GM10266 (cell line): Measurements from ENCODE around the gene ECT2.

Experiments
- DNase-seq: peaks from one replicate; pipeline ENCODE4 v3.0.0; 2012; ENCODE audit errors: extremely low spot score
- TF ChIP-seq, protein P1 (sequence below): IDR thresholded peaks from 2 replicates; pipeline ENCODE4 v1.5.1; 2012; ENCODE audit warnings: mild to moderate bottlenecking, low read depth; ENCODE audit not compliant: control insufficient read depth, insufficient read depth; ENCODE audit errors: missing control alignments

ECT2 gene

DNA sequence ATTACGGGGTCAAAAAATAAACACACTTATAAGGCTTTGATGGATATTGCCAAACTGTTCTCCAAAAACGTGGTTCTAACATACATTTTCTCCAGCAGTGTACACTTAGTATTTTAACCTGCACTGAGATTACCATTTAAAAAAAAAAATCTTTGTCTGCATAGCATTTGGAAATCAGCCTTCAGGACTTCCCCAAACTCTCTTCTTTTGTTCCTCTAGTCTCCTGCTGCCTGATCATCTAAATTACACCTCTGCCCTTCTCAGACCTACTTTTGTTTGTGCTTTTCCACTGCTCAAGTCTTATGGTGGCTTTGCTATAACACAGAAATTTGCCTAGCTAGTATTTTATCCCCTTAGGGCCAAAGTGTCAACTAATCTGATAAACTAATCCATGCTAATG lies 43.5 kb upstream of the ECT2 start:
- DNase-seq: no peak
- TF ChIP-seq, protein P1, sequence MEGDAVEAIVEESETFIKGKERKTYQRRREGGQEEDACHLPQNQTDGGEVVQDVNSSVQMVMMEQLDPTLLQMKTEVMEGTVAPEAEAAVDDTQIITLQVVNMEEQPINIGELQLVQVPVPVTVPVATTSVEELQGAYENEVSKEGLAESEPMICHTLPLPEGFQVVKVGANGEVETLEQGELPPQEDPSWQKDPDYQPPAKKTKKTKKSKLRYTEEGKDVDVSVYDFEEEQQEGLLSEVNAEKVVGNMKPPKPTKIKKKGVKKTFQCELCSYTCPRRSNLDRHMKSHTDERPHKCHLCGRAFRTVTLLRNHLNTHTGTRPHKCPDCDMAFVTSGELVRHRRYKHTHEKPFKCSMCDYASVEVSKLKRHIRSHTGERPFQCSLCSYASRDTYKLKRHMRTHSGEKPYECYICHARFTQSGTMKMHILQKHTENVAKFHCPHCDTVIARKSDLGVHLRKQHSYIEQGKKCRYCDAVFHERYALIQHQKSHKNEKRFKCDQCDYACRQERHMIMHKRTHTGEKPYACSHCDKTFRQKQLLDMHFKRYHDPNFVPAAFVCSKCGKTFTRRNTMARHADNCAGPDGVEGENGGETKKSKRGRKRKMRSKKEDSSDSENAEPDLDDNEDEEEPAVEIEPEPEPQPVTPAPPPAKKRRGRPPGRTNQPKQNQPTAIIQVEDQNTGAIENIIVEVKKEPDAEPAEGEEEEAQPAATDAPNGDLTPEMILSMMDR: no peak

DNA sequence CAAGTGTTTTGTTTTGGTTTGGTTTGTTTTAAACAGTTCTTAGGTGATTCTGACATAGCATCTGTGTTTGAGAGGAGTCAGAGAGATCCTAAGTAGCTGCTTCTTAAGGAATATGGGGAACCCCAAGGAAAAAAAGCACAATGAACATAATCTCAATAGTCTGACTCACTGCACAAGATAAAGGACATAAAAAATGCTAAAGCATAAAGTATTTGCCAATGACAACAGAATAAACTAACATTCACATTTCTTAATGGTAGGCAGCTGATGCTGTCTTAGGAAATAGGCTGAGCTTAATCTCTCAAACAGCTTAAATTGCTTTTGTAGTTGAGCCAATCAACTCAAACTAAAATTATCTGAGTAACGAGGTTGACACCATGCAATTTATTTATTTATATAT lies 42.6 kb upstream of the ECT2 start:
- DNase-seq: no peak

DNA sequence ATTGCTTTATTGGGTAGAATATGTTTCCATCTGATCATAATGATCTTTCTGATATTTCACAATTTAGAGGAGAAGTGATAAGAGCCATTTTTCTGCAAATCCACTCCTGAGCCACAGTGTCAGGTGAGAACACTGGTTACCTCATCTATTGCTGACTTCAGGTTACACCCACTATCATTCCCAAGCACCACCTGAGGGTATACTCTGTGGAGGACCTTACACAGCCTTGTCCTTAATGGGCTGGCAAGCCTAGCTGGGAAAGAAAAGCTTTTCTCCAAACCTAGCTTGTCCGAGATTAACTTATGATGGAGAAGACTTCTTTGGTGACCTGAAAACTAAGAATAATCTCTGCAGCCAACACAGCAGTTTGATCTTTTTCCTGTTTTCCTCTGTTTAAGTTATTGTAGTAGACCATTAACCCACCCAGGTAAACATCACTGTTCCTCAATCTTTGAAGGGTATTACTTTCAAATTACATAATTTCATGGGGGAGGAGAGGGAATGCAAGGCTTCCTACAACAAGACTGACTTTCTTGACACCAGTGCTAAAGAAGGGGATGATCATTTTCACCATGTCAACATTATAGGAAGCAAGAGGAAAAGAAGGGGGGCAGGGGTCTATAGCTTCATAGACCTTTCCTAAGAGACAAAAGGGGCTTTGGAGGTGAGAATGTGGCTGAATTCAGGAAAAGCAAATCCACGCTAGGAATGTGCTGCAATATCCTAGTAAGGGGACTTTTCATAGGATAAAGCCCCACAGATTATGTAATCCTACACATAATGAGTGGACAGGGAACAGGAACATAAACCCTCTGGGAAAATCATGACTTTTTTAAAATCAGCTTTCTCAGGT lies 41.4 kb upstream of the ECT2 start:
- TF ChIP-seq, protein P1: no peak
- no peak for DNase-seq

More for the DNA sequence above, 42.6 kb upstream of the ECT2 start:
- TF ChIP-seq, protein P1: no peak

DNA sequence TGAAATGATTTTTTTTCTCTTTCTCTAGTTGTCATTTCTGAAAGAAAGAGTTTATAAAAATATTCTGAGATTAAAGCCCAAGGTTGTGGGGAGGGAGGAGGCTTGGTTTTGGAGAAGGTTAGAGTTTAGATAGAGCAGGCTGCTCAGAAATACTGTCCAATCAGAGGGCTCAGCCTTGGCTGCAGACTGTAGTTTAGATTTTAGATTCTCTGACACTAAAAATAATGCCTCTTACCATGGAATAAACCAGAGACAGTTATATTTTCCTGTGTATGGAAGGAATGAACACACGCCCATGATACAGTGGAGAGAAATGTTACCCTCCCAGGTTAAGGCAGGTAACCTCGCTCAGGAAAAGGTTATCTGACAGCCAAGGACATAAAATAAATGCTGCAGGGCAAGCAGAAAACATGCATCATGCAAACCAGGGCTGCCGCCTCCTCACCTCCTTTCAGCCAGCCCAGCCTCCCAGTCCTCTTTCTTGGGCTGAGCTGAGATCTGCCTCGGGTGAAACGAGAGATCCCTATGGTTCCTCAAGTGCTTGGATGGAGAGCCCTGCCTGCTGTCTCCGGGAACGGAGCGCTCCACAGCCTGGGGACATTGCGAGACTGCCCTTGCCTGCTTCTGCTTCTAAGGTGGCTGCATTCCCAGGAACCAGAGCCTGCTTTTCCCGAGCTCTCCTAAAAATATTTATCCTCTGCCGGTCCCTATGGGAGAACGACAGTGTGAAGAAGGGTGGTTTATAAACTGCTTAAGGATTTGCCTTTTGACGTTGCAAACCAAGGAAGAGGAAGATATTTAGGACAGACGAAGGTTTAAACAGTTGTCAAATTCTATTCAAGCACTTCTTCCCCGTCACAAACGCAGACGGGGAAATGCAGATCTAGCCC lies 40.5 kb upstream of the ECT2 start:
- TF ChIP-seq, protein P1: no peak
- no peak for DNase-seq

DNA sequence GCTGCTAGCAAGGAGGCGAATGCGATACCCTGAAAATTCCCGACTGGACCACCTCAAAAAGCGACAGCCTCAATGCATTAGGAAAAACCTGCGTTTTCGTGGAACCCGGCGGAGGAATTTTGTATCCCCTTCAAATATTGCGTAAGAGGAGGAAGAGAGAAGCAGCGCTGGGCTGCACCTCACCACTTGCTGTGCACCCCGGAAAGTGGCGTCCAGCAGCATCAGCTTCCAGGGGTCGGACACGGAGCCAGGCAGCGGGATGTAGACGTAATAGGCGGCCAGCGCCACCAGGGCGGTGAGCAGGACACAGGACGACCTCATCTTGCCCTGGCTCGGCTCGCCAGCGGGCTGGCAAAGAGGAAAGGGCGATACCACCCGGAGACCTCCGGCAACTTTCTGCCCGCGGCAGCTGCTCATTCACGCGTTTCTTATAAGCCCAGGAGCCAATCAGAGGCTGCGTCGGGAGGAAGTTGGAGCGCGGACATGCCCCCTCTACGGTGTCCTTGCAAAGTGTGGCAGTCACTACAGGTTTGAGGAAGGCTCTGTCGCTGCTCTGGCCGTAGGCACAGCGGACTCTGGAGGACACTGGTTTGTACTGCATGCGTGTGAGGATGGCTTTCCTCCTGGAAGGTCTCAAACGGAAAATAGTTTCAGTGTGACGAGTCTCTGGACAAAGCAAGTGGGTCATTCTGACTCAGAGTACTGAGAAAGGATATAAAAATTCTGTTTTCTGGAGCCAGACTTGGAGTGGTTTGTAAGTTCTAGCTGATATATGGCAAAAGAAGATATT lies 39.7 kb upstream of the ECT2 start, which contains the start of gene NCEH1:
TSS of gene NCEH1 (minus strand) at position 404 of the 790 bp plus-strand sequence. CDS start at position 321, 83 bp downstream.
- peak; percentile 90 for DNase-seq
- TF ChIP-seq, protein P1: peak; percentile 95

DNA sequence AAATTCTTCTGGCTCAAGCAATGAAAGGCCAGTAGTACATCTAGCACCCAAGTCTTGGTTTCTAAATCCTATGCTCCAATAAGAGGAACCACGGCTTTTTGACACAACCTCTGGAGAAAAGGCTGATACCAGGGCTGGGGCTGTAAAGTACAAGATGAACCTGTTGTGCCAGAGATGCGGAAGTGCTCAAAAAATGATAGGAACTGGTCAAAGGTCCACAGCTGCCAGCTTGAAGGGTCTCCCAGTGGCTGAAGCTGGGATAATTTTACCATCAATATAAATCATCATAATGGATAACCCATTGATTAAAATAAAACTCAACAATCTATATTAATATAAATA lies 39.1 kb upstream of the ECT2 start:
- TF ChIP-seq, protein P1: no peak
- no peak for DNase-seq
